HepG2 (cell line): ENCODE results near the gene DOCK4. TPM values are rescaled to one million over a fixed set of nuclear protein-coding genes. Genes with fewer than 3 reads are reported as not detected.
A peak's percentile ranks its signal among the peaks of the same experiment; 100 is the strongest.

Experiments used
- CAMTA2 ChIP-seq: sonication (generic); formaldehyde crosslinking; IDR thresholded peaks from 2 replicates; pipeline ENCODE4 v1.4.0; 2020; ENCODE audit warnings: mild to moderate bottlenecking, missing genetic modification reagents, borderline replicate concordance
- DZIP1 ChIP-seq: sonication (generic); formaldehyde crosslinking; IDR thresholded peaks from 2 replicates; pipeline ENCODE4 v1.5.0; 2020; ENCODE audit warnings: mild to moderate bottlenecking, missing genetic modification reagents
- ERF ChIP-seq: IDR thresholded peaks from 2 replicates; pipeline ENCODE4 v1.6.1; 2018; ENCODE audit warnings: missing biosample characterization, missing genetic modification reagents
- ETV5 ChIP-seq: IDR thresholded peaks from 2 replicates; pipeline ENCODE4 v1.6.1; 2018; ENCODE audit warnings: missing biosample characterization, missing genetic modification reagents, inconsistent platforms, borderline replicate concordance
- HMGXB4 ChIP-seq, 2 experiments: sonication (generic) in 1 of 2; formaldehyde crosslinking in 1 of 2; IDR thresholded peaks; 2 replicates each; pipeline versions ENCODE4 v1.4.0 to v1.6.1; 2018 to 2020; ENCODE audit warnings: missing genetic modification reagents in 2 of 2, borderline replicate concordance in 1 of 2, low read depth in 1 of 2, mild to moderate bottlenecking in 1 of 2, missing biosample characterization in 1 of 2
- MEIS2 ChIP-seq: sonication (generic); formaldehyde crosslinking; IDR thresholded peaks from 2 replicates; pipeline ENCODE4 v1.9.0; 2021; ENCODE audit warnings: mild to moderate bottlenecking, missing genetic modification reagents
- MXI1 ChIP-seq: IDR thresholded peaks from 3 replicates; pipeline ENCODE4 v1.6.1; 2012; ENCODE audit warnings: low read depth, low read length, inconsistent platforms, borderline replicate concordance
- NCOR1 ChIP-seq: fragments of 200-600 bp; sonication (generic); IDR thresholded peaks from 2 replicates; pipeline ENCODE4 v1.7.0; 2017; ENCODE audit warnings: antibody characterized with exemption, low read length, borderline replicate concordance
- NR2F1 ChIP-seq, 2 experiments: fragments of 450-650 bp in 1 of 2; formaldehyde crosslinking in 1 of 2; IDR thresholded peaks; 2 replicates each; pipeline versions ENCODE4 v1.5.0 to v1.6.1; 2016 to 2020; ENCODE audit warnings: mild to moderate bottlenecking in 1 of 2, missing compliant biosample characterization in 1 of 2, missing genetic modification reagents in 1 of 2, moderate library complexity in 1 of 2
- PAWR ChIP-seq: sonication (generic); formaldehyde crosslinking; IDR thresholded peaks from 2 replicates; pipeline ENCODE4 v1.4.0; 2020; ENCODE audit warnings: missing genetic modification reagents, mild to moderate bottlenecking, borderline replicate concordance
- SALL1 ChIP-seq: sonication (generic); formaldehyde crosslinking; IDR thresholded peaks from 2 replicates; pipeline ENCODE4 v1.8.0; 2022; ENCODE audit warnings: mild to moderate bottlenecking, missing genetic modification reagents
- STAG1 ChIP-seq: sonication (generic); formaldehyde crosslinking; IDR thresholded peaks from 2 replicates; pipeline ENCODE4 v1.4.0; 2020; ENCODE audit warnings: missing genetic modification reagents
- ZFP1 ChIP-seq: IDR thresholded peaks from 2 replicates; pipeline ENCODE4 v1.6.1; 2016
- ZFP36 ChIP-seq: fragments of 150-350 bp; IDR thresholded peaks from 2 replicates; pipeline ENCODE4 v1.6.1; 2018; ENCODE audit warnings: borderline replicate concordance, low read length, low read depth; ENCODE audit not compliant: partially characterized antibody
- ZNF580 ChIP-seq: IDR thresholded peaks from 2 replicates; pipeline ENCODE4 v1.6.1; 2016; ENCODE audit warnings: low read depth, borderline replicate concordance
- ZNF644 ChIP-seq: IDR thresholded peaks from 2 replicates; pipeline ENCODE4 v1.6.1; 2016; ENCODE audit warnings: low read depth
- polyA plus RNA-seq, 8 experiments: library from polyadenylated mRNA; depleted of rRNA in 3 of 8; stranded (reverse) in 7 of 8; unstranded in 1 of 8; fragments of >200 nt; fragmentation: Illumina TruSeq in 4 of 8; extraction: Trizol in 4 of 8; gene quantifications; 2 replicates each; pipeline versions ENCODE4 v1.2.1 to v1.2.3, GENCODE V29; 2011 to 2016; ENCODE audit warnings: low read depth in 4 of 8, missing spikeins in 1 of 8, mixed read lengths in 1 of 8; ENCODE audit not compliant: insufficient read depth in 1 of 8
- total RNA-seq, 5 experiments: library from RNA; depleted of rRNA; stranded (reverse); fragments of >200 nt; fragmentation: Illumina TruSeq; extraction: Trizol; gene quantifications; 2 replicates each; pipeline ENCODE4 v1.2.3, GENCODE V29; 2016; ENCODE audit warnings: low read depth in 1 of 5
- TF ChIP-seq, protein P1 (sequence below), 2 experiments: sonication (generic) in 1 of 2; formaldehyde crosslinking in 1 of 2; IDR thresholded peaks; 2 replicates each; pipeline versions ENCODE4 v1.6.1 to v1.9.0; 2014 to 2022; ENCODE audit warnings: antibody characterized with exemption in 1 of 2, borderline replicate concordance in 1 of 2, inconsistent platforms in 1 of 2, low read depth in 1 of 2, missing genetic modification reagents in 1 of 2

Gene DOCK4
- total and polyA plus RNA-seq, 2 of the 13 experiments (the other 11 are each of a cell fraction or from before 2014, with no cell fraction given) = 13.5 to 17.4 TPM

DNA sequence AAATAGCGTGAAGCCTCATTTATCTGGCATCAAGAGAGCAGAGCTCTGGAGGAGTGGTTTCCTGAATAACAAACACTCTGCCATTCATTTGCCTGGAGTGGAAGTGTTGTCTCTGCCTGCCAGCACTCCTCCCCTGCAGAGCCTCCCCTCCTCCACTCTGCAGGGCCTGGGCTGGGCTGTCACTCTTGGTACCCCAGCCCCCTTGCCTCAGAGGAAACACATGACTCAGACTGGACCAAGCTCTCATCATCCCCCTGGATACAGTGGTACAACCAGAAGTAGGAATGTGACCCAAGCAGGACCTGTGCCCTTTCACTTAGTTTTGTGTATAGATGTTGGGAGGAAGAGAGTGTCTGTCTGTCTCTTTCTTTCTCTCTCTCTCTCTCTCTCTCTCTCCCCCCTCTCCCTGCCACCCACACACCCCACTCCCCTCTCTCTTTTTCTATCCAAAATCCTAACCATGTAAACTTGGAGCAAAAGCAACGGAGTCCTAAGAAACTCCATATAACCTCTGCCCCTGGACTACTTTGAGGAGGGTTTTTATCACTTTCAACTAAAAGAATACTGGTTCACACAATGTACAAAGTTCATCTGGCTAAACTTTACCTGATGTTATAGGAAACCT is 43.9 kb downstream of the DOCK4 start (continued):
- TF ChIP-seq, protein P1, sequence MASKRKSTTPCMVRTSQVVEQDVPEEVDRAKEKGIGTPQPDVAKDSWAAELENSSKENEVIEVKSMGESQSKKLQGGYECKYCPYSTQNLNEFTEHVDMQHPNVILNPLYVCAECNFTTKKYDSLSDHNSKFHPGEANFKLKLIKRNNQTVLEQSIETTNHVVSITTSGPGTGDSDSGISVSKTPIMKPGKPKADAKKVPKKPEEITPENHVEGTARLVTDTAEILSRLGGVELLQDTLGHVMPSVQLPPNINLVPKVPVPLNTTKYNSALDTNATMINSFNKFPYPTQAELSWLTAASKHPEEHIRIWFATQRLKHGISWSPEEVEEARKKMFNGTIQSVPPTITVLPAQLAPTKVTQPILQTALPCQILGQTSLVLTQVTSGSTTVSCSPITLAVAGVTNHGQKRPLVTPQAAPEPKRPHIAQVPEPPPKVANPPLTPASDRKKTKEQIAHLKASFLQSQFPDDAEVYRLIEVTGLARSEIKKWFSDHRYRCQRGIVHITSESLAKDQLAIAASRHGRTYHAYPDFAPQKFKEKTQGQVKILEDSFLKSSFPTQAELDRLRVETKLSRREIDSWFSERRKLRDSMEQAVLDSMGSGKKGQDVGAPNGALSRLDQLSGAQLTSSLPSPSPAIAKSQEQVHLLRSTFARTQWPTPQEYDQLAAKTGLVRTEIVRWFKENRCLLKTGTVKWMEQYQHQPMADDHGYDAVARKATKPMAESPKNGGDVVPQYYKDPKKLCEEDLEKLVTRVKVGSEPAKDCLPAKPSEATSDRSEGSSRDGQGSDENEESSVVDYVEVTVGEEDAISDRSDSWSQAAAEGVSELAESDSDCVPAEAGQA (IDR thresholded peaks at IDR 0.05; ENCODE audit: low read depth) = no peak
- TF ChIP-seq, protein P1 (CRISPR knock-in tag; IDR thresholded peaks at IDR 0.05; ENCODE audit: borderline replicate concordance) = no peak
- no peak for TF ChIP-seq PAWR (CRISPR knock-in tag)
- TF ChIP-seq HMGXB4 (CRISPR knock-in tag; IDR thresholded peaks at IDR 0.05; ENCODE audit: borderline replicate concordance in 1 of 2, low read depth in 1 of 2) = no peak
- TF ChIP-seq ZFP1 (CRISPR knock-in tag) = no peak
- TF ChIP-seq ETV5 (CRISPR knock-in tag) = peak; percentile 45; the same call in 1 of the 2 replicates
- no peak for TF ChIP-seq DZIP1 (CRISPR knock-in tag)
- peak; percentile 67; the same call in 1 of the 2 replicates for TF ChIP-seq ERF (CRISPR knock-in tag)
- peak in 1 of 2 experiments; percentile 51; a peak in 1 of 4 replicates for TF ChIP-seq NR2F1 (CRISPR knock-in tag; IDR thresholded peaks at IDR 0.05)
- peak; percentile 86 for TF ChIP-seq SALL1 (CRISPR knock-in tag)
- peak; percentile 76; the same call in 1 of the 2 replicates for TF ChIP-seq NCOR1
- TF ChIP-seq ZFP36 = no peak
- TF ChIP-seq MXI1 = peak; percentile 33; the same call in 1 of the 3 replicates
- TF ChIP-seq CAMTA2 (CRISPR knock-in tag) = no peak
- TF ChIP-seq MEIS2 (CRISPR knock-in tag) = peak; percentile 54; the same call in 1 of the 2 replicates
- 0 out of 2 replicates have a peak, but pooled peaks have one; percentile 12 for TF ChIP-seq STAG1 (CRISPR knock-in tag)
- TF ChIP-seq ZNF644 (CRISPR knock-in tag) = peak; percentile 30; the same call in 1 of the 2 replicates
- peak; percentile 61; the same call in 1 of the 2 replicates for TF ChIP-seq ZNF580 (CRISPR knock-in tag)
